Neural cell (in vitro differentiated cells): ENCODE data around the gene PSMB7.

Experiments used
- CTCF ChIP-seq: fragments of 450-650 bp; IDR thresholded peaks from 2 replicates; pipeline ENCODE4 v1.5.1; 2014; ENCODE audit warnings: antibody characterized with exemption, mild to moderate bottlenecking, moderate library complexity; ENCODE audit not compliant: poor library complexity, severe bottlenecking
- EP300 ChIP-seq: fragments of 450-650 bp; conservative IDR thresholded peaks from 2 replicates; pipeline ENCODE4 v1.6.1; 2014; ENCODE audit warnings: antibody characterized with exemption, mild to moderate bottlenecking, moderate library complexity; ENCODE audit not compliant: poor library complexity, severe bottlenecking
- POLR2AphosphoS5 ChIP-seq: IDR thresholded peaks from 2 replicates; pipeline ENCODE4 v1.6.1; 2012
- REST ChIP-seq: IDR thresholded peaks from 2 replicates; pipeline ENCODE4 v1.6.1; 2012; ENCODE audit warnings: borderline replicate concordance

GRCh38 chr9:124372038-124372437 lies 43.2 kb downstream of the PSMB7 start:
- no peak for TF ChIP-seq CTCF
- no peak for TF ChIP-seq REST
- TF ChIP-seq POLR2AphosphoS5, result no peak
- TF ChIP-seq EP300, result no peak
